ENCODE results near the gene BRDT.

The BRDT gene

DNA sequence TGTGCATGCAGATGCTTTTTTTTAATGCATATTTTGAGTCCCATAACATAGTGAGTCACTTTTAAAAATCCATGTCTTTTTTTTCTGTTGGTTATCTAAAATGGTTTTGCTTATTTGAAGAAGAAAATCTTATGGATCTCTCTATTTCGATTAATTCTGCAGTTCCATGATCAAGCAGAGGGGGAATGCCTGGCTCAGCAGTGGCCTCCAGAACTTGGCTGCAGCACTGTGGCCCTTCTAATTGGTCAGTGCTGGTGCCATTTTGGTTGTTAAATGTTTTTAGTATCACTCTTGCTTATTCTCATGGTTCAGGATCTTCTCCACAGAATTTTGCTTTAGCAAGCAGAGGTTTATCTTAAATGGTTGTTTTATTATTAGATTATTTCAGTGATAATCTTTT is 91.8 kb downstream of the BRDT start:
- Histone ChIP-seq H2BK12ac (ENCODE audit: low read length in 2 of 2) (no peak overlapping the region), H3K9me3 (ENCODE audit: control insufficient read depth, low read length) (no peaks in the 10 kb centered on the region), H2AK5ac (ENCODE audit: low read length, severe bottlenecking) (no peak overlapping the region), H2BK15ac (ENCODE audit: low read depth, poor library complexity, severe bottlenecking) (no peak overlapping the region), H3K9ac (ENCODE audit: low read length) (no peak overlapping the region), H4K91ac (ENCODE audit: low read length) (no peak overlapping the region), H2BK120ac (ENCODE audit: low read depth, low read length) (no peak overlapping the region), H3K4me2 (ENCODE audit: low read length, poor library complexity, severe bottlenecking) (no peak overlapping the region), H3K23ac (ENCODE audit: low read length in 2 of 2) (no peak overlapping the region), H3K14ac (ENCODE audit: low read length in 2 of 2) (no peak overlapping the region), H3K36me3 (ENCODE audit: control insufficient read depth in 1 of 2, insufficient read depth in 2 of 2, low read depth in 1 of 2, low read length in 2 of 2) (no peaks in the 10 kb centered on the region), H3K27me3 (ENCODE audit: control insufficient read depth in 1 of 2, insufficient read depth in 1 of 2, low read length in 2 of 2) (no peaks in the 10 kb centered on the region), H3K4me3 (ENCODE audit: insufficient read depth in 1 of 2, low read depth in 1 of 2, low read length in 2 of 2) (no peak overlapping the region), H3K4me1 (ENCODE audit: control insufficient read depth, insufficient read depth, low read depth, low read length) (no peaks in the 10 kb centered on the region), H3K18ac (ENCODE audit: low read depth in 1 of 2, low read length in 2 of 2) (no peak overlapping the region), H3K27ac (ENCODE audit: low read length, poor library complexity, severe bottlenecking) (no peak overlapping the region), H2AFZ (ENCODE audit: low read depth, low read length) (no peak overlapping the region), H3K79me1 (replicated peaks; ENCODE audit: low read length, poor library complexity, severe bottlenecking) (no peaks in the 10 kb centered on the region), H4K8ac (ENCODE audit: low read length) (no peak overlapping the region), H3K4ac (ENCODE audit: low read depth in 1 of 2, low read length in 2 of 2) (no peak overlapping the region), H2BK5ac (ENCODE audit: low read depth, low read length, poor library complexity, severe bottlenecking) (no peak overlapping the region)
- WGBS: 93% methylated on average over 1 of the region's 1 CpG
- no peak for DNase-seq

DNA sequence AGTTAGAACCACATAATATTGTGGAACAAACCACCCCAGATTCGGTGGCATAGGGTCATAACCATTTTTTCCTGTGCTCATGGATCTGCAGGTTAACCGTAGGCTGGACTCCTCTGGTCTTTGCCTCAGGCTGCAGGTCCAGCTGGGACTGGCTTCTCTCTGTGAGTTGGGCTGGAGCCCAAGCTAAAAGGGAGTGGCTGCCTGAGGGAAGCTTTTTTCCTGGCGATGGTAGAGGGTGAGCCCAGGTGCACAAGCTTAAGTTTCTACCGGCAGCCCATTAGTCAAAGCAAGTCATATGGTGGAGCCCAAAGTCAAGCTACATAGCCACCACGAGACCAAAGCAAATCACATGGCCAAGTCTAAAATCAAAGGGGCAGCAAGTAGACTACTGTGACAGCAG is 94.4 kb downstream of the BRDT start:
- H3K27ac ChIP-seq (ENCODE audit: low read length, poor library complexity, severe bottlenecking): no peak overlapping the region
- H4K8ac ChIP-seq (ENCODE audit: low read length): no peak overlapping the region
- no peak overlapping the region for H3K4me2 ChIP-seq (ENCODE audit: low read length, poor library complexity, severe bottlenecking)
- H2BK5ac ChIP-seq (ENCODE audit: low read depth, low read length, poor library complexity, severe bottlenecking): no peak overlapping the region
- no peak overlapping the region for H2AFZ ChIP-seq (ENCODE audit: low read depth, low read length)
- no peak for DNase-seq
- H2BK15ac ChIP-seq (ENCODE audit: low read depth, poor library complexity, severe bottlenecking): no peak overlapping the region
- 97% methylated on average over 4 of the region's 5 CpGs for WGBS
- H3K14ac ChIP-seq (ENCODE audit: low read length in 2 of 2): no peak overlapping the region
- H3K27me3 ChIP-seq (ENCODE audit: control insufficient read depth in 1 of 2, insufficient read depth in 1 of 2, low read length in 2 of 2): no peaks in the 10 kb centered on the region
- no peak overlapping the region for H3K23ac ChIP-seq (ENCODE audit: low read length in 2 of 2)
- H3K79me1 ChIP-seq (replicated peaks; ENCODE audit: low read length, poor library complexity, severe bottlenecking): no peaks in the 10 kb centered on the region
- no peaks in the 10 kb centered on the region for H3K36me3 ChIP-seq (ENCODE audit: control insufficient read depth in 1 of 2, insufficient read depth in 2 of 2, low read depth in 1 of 2, low read length in 2 of 2)
- no peak overlapping the region for H2BK120ac ChIP-seq (ENCODE audit: low read depth, low read length)
- no peak overlapping the region for H2BK12ac ChIP-seq (ENCODE audit: low read length in 2 of 2)
- H3K4ac ChIP-seq (ENCODE audit: low read depth in 1 of 2, low read length in 2 of 2): no peak overlapping the region
- H4K91ac ChIP-seq (ENCODE audit: low read length): no peak overlapping the region
- H3K9me3 ChIP-seq (ENCODE audit: control insufficient read depth, low read length): no peaks in the 10 kb centered on the region
- H3K4me3 ChIP-seq (ENCODE audit: insufficient read depth in 1 of 2, low read depth in 1 of 2, low read length in 2 of 2): no peak overlapping the region
- no peak overlapping the region for H2AK5ac ChIP-seq (ENCODE audit: low read length, severe bottlenecking)
- H3K4me1 ChIP-seq (ENCODE audit: control insufficient read depth, insufficient read depth, low read depth, low read length): no peaks in the 10 kb centered on the region
- H3K9ac ChIP-seq (ENCODE audit: low read length): no peak overlapping the region
- no peak overlapping the region for H3K18ac ChIP-seq (ENCODE audit: low read depth in 1 of 2, low read length in 2 of 2)

DNA sequence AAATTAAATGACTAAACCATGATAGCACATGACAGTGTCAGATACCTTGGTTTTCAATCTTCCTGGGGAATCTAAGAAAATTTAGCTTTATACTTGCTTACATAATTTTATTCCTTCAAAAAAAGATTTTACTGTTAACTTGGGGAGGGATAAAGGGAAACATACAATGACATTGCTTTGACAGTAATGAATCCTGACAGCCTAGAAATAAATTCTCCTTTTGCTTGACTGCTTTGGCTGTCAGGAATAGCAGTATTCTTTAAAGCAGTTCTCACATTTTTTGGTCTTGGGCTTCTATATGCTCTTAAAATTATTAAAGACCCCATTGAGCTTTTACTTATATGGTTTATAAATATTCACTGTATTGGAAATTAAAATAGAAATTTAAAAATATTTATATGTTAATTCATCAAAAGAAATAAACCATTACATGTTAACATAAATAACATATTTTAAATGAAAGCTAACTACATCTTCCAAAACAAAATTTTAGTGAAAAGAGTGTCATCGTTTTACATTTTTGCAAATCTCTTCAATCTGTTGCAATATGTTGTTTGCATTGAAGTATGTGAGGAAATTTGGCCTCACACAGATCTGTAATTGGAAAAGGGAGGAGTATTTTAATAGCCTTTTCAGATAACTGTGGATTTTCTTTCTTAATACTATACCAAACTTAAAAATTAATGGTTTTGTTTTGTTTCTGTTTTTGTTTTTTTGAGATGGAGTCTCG is 96.7 kb downstream of the BRDT start:
- Histone ChIP-seq H3K79me1 (replicated peaks; ENCODE audit: low read length, poor library complexity, severe bottlenecking) (no peaks in the 10 kb centered on the region), H3K27ac (ENCODE audit: low read length, poor library complexity, severe bottlenecking) (no peak overlapping the region), H3K27me3 (ENCODE audit: control insufficient read depth in 1 of 2, insufficient read depth in 1 of 2, low read length in 2 of 2) (no peaks in the 10 kb centered on the region)

DNA sequence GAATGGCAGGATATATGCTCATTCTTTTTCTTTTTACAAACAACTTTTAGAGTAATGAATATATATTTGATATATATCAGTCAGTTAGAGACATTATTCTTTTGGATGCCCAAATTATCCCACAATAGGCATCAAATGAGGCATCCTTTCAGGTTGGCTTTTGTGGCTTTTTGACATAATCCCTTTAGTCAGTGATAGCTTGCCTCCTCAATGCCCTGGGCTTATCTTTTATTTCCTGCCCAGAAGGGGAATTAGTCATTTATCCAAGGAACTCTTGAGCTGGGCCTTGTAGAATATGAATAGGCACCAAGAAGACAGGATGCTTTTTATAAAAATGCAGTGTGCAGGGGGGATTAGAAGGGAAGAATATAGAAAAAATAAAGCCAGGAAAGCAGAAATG is 102.7 kb downstream of the BRDT start:
- Histone ChIP-seq H2BK120ac (ENCODE audit: low read depth, low read length) (no peak overlapping the region), H3K4ac (ENCODE audit: low read depth in 1 of 2, low read length in 2 of 2) (no peak overlapping the region), H2BK12ac (ENCODE audit: low read length in 2 of 2) (no peak overlapping the region), H4K8ac (ENCODE audit: low read length) (no peak overlapping the region), H3K4me2 (ENCODE audit: low read length, poor library complexity, severe bottlenecking) (no peak overlapping the region), H2BK15ac (ENCODE audit: low read depth, poor library complexity, severe bottlenecking) (no peak overlapping the region), H3K27ac (ENCODE audit: low read length, poor library complexity, severe bottlenecking) (no peak overlapping the region), H4K91ac (ENCODE audit: low read length) (no peak overlapping the region), H2AK5ac (ENCODE audit: low read length, severe bottlenecking) (no peak overlapping the region), H3K4me1 (ENCODE audit: control insufficient read depth, insufficient read depth, low read depth, low read length) (no peaks in the 10 kb centered on the region), H3K4me3 (ENCODE audit: insufficient read depth in 1 of 2, low read depth in 1 of 2, low read length in 2 of 2) (no peak overlapping the region), H2BK5ac (ENCODE audit: low read depth, low read length, poor library complexity, severe bottlenecking) (no peak overlapping the region), H3K9ac (ENCODE audit: low read length) (no peak overlapping the region), H3K36me3 (ENCODE audit: control insufficient read depth in 1 of 2, insufficient read depth in 2 of 2, low read depth in 1 of 2, low read length in 2 of 2) (no peaks in the 10 kb centered on the region), H3K9me3 (ENCODE audit: control insufficient read depth, low read length) (no peaks in the 10 kb centered on the region), H2AFZ (ENCODE audit: low read depth, low read length) (no peak overlapping the region), H3K27me3 (ENCODE audit: control insufficient read depth in 1 of 2, insufficient read depth in 1 of 2, low read length in 2 of 2) (no peaks in the 10 kb centered on the region), H3K14ac (ENCODE audit: low read length in 2 of 2) (no peak overlapping the region), H3K23ac (ENCODE audit: low read length in 2 of 2) (no peak overlapping the region), H3K79me1 (replicated peaks; ENCODE audit: low read length, poor library complexity, severe bottlenecking) (no peaks in the 10 kb centered on the region), H3K18ac (ENCODE audit: low read depth in 1 of 2, low read length in 2 of 2) (no peak overlapping the region)
- no peak for DNase-seq

More for the DNA sequence above, 96.7 kb downstream of the BRDT start:
- Histone ChIP-seq H3K4me3 (ENCODE audit: insufficient read depth in 1 of 2, low read depth in 1 of 2, low read length in 2 of 2) (no peak overlapping the region), H2BK15ac (ENCODE audit: low read depth, poor library complexity, severe bottlenecking) (no peak overlapping the region), H2AK5ac (ENCODE audit: low read length, severe bottlenecking) (no peak overlapping the region), H3K14ac (ENCODE audit: low read length in 2 of 2) (no peak overlapping the region), H3K36me3 (ENCODE audit: control insufficient read depth in 1 of 2, insufficient read depth in 2 of 2, low read depth in 1 of 2, low read length in 2 of 2) (no peaks in the 10 kb centered on the region), H3K4ac (ENCODE audit: low read depth in 1 of 2, low read length in 2 of 2) (no peak overlapping the region), H2AFZ (ENCODE audit: low read depth, low read length) (no peak overlapping the region), H3K4me1 (ENCODE audit: control insufficient read depth, insufficient read depth, low read depth, low read length) (no peaks in the 10 kb centered on the region), H3K18ac (ENCODE audit: low read depth in 1 of 2, low read length in 2 of 2) (no peak overlapping the region), H2BK120ac (ENCODE audit: low read depth, low read length) (no peak overlapping the region), H2BK5ac (ENCODE audit: low read depth, low read length, poor library complexity, severe bottlenecking) (no peak overlapping the region), H3K9me3 (ENCODE audit: control insufficient read depth, low read length) (no peaks in the 10 kb centered on the region), H3K4me2 (ENCODE audit: low read length, poor library complexity, severe bottlenecking) (no peak overlapping the region), H2BK12ac (ENCODE audit: low read length in 2 of 2) (no peak overlapping the region), H4K8ac (ENCODE audit: low read length) (no peak overlapping the region), H3K23ac (ENCODE audit: low read length in 2 of 2) (no peak overlapping the region), H3K9ac (ENCODE audit: low read length) (no peak overlapping the region), H4K91ac (ENCODE audit: low read length) (no peak overlapping the region)
- no peak for DNase-seq
- 94% methylated on average over 1 of the region's 2 CpGs for WGBS

Measured in mesenchymal stem cell (in vitro differentiated cells and primary cell).